Endometrium (tissue), 2 donors: ENCODE results near the gene SORCS3.

Experiments
- FAIRE-seq: peaks from 2 replicates; lab custom pipeline; 2012; peaks lifted over from hg19 to GRCh38; lab: Jason Lieb, UNC
- donor health status: control.
- donor health status: control.

Gene SORCS3

GRCh38 chr10:105023211-105024111, 382.4 kb downstream of the SORCS3 start:
- no peak for FAIRE-seq

DNA sequence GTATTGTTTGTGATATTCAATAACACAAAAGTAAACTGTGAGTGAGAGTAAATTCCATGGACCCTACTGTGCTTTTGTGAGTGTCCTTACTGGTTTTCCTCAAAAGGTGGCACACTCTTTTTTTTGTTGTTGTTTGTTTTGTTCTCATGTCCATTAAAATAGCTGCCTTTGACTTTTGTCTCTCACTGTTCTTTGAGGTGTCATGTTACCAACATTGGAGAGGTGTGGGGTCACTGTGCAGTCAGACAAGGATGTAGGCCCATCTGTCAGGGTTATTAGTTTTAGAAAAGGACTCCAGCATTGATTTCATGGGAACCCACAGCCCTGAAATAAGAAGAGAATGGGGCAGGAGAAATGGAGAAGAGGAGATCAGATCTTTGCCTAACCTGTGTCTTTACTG, 383.1 kb downstream of the SORCS3 start:
- no peak for FAIRE-seq

DNA sequence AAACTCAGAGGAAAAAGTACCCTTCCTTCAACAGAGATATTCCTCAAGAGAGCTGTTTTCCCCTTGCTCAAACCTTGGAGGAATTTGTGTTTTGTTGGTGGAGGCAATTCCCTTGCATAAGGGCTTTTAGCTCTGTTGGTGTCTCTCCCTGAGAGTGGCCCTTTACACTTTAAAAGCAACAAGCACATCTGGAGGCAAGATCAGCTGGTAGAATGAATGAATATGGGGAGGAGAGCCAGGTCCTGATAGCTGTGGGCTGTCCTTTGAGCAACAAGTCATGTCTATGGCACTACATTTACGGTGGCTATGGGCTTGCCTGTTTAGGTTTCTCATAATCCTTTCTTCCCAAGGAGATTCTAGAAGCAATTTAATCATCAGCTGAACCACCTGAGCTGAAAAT, 384.0 kb downstream of the SORCS3 start:
- FAIRE-seq: no peak

GRCh38 chr10:105026566-105026965, 385.5 kb downstream of the SORCS3 start:
- FAIRE-seq: no peak

- FAIRE-seq: no peak
Measured at GRCh38 chr10:105029286-105029685, 388.2 kb downstream of the SORCS3 start.

- no peak for FAIRE-seq
Measured at GRCh38 chr10:105037022-105037421, 395.9 kb downstream of the SORCS3 start.

- no peak for FAIRE-seq
Measured at GRCh38 chr10:105041956-105042355, 400.9 kb downstream of the SORCS3 start.

DNA sequence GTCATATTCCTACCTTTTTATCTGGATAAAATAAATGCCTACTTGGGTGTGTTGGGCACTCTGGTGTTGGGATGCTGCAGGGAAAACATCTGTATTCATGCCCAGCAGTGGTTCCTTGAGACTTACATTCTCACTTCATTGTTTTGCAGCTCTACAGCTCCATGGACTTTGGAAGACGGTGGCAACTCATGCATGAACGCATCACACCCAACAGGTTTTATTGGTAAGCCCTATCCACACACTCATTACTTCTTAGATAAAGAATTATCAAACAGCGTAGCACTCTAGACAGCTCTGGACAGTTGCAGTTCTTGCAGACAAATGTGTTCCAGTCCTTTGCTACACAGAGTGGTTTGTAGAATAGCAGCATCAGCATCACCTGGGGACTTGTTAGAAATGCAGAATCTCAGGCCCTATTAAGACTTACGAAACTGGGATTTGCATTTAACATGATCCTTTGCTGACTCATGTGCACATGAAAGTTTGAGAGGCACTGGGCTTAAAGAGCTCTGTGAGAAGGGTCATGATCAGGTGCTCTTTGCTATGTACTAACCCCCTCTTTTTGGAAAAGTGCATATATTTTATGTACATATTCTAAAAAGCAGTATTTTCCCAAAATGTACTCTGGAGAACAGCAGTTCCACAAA, 401.9 kb downstream of the SORCS3 start:
- FAIRE-seq: no peak

- no peak for FAIRE-seq
Measured at GRCh38 chr10:105044902-105045301, 403.8 kb downstream of the SORCS3 start.

- no peak for FAIRE-seq
Measured at GRCh38 chr10:105056413-105056812, 415.3 kb downstream of the SORCS3 start.

DNA sequence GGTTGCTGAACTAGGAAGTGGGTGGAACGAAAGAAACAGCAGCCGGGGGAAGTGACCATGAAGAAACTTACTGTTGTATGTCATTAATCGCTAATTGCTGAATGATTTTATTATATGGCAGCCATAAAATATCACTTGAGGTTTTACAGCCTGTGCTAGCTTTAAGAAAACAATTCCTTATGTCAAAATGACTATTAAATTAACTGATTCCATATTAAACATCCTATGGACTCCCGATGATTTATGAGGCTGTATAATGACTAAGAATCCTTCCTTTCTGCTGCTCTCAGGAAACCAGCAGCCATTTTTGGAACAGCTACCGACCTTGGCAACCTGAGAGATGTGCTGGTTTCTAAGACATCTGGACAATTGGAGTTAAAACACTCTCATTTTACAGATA, 421.9 kb downstream of the SORCS3 start:
- no peak for FAIRE-seq

- FAIRE-seq: no peak
Measured at GRCh38 chr10:105063796-105064195, 422.7 kb downstream of the SORCS3 start.

DNA sequence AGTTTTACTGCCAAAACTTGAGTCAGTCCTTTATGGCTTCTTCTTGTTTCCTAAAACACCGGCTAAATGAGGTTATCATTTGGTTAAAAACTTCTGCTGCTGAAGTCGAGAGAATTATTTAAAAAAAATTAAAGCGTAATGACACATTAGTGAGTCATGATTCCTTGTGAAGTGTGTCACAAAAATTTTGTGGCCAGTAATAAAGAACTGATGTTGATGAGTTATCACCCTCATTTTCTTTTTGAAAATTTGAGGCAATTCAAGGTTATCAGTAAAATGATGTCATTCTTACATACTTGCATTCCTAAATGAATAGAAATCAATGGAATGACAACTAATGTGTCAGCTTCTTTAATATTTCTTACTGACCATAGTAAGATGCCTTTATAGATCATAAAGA, 427.4 kb downstream of the SORCS3 start:
- FAIRE-seq: no peak

- FAIRE-seq: no peak
Measured at GRCh38 chr10:105070249-105070648, 429.2 kb downstream of the SORCS3 start.

- FAIRE-seq: no peak
Measured at GRCh38 chr10:105070952-105071351, 429.9 kb downstream of the SORCS3 start.

DNA sequence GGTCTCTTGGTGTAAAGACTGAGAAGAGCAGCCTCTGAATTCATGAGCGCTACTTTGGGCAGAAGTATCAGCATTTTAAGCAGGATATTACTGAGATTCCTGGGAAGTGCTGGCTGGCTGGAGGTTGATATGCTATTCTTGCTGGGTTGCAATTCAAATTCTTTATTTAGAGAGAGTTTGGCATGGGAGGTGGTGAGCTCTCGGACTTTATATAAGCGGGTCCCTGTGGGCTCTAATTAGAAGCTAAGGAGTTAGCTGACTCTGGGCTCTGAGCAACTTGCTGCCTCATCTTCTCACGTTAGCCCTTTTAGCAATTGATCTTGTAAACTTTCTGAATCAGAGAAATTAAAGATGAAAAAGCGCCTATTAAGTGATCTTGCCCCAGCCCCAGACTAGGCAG, 430.9 kb downstream of the SORCS3 start:
- FAIRE-seq: no peak

DNA sequence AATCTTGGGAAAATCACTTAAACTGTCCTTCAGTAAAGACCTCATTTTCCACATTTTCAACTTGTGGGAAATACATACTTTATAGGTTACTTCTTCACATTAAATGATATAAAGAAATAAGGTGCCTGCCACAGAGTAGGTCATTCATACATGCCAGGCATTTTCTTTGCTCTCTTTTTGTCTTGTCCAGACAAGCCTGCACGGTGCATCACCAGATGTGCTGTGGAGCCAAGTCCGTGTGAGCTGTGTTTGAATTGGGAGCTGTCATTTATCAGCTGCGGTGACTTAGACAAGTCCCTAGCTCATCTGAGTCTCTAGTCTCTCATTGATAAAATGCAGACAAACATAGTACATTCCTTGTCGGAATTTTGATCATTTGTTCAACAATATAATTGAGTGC, 432.9 kb downstream of the SORCS3 start:
- no peak for FAIRE-seq

- FAIRE-seq: no peak
Measured at GRCh38 chr10:105075031-105075430, 433.9 kb downstream of the SORCS3 start.

DNA sequence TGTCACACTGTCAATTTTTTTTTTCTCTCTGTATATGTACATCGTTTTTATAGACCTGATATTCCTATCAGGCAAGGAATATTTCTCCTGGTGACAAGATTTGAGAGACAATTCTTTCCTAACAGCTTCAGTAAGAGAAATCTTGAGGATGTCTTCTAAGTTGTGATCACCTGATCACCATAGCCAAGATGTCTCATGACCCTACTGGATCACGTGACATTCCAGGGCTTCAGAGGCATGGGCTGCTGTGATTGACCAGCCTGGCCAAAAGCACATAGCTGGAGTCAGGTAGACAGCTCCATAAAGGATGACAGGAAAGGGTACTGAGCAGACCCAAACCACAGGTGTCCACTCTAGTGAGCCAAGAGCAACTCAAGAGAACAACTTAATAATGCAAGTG, 444.9 kb downstream of the SORCS3 start:
- no peak for FAIRE-seq

DNA sequence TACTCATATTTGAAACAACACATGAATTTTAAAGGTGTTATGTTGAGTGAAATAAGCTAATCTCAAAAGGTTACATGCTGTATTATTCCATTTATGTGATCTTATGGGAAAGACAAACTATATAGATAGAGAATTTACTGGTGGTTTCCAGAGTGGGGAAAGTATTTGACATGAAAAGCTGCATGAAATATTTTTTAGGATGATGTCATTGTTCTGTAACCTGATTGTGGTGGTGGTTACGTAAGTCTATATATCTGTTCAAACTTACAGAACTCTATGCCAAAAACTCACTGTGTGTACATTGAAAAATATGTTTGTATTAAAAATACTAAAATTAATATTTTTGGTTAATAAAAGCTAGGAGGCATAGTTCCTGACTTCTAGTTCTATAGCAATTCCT, 453.0 kb downstream of the SORCS3 start:
- no peak for FAIRE-seq

- no peak for FAIRE-seq
Measured at GRCh38 chr10:105096316-105096715, 455.2 kb downstream of the SORCS3 start.

- no peak for FAIRE-seq
Measured at GRCh38 chr10:105102977-105103376, 461.9 kb downstream of the SORCS3 start.

GRCh38 chr10:105104297-105104696, 463.2 kb downstream of the SORCS3 start:
- FAIRE-seq: no peak

DNA sequence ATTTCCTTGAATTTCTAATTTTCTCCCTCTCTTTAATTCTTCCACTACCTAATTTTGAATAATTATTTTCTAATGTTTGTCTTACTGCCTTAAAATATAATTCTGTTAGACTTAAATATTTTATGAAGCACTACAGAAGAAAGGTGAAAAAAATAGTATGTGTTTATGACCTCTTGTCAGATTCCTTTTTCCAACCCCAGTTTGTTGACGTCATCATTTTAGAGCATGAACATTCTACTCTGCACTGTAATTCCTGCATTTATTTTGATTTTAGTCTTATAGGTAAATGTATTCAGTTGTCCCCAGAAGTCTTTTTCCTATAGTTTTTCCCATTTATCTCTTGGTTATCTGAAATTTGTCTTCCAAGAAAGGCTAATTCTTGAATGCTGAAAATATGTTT, 468.1 kb downstream of the SORCS3 start:
- FAIRE-seq: no peak
